AG08396 (cell line): ENCODE measurements around the gene EYA3.
A peak's percentile ranks its signal among the peaks of the same experiment; 100 is the strongest.
"Not testable (repeated sequence)": the region's sequence is repeated elsewhere in the genome, so short reads cannot be mapped to it uniquely, and the experiment has no call there.

Experiments
- DNase-seq: peaks from one replicate; pipeline ENCODE4 v3.0.0; 2012; ENCODE audit warnings: low spot score, mixed read lengths

EYA3 gene

GRCh38 chr1:28028873-28029654 is 59.3 kb downstream of the EYA3 start:
- DNase-seq, result no peak

GRCh38 chr1:28027660-28028059 is 60.8 kb downstream of the EYA3 start:
- DNase-seq, result no peak

- DNase-seq, result no peak
These were observed 61.2 kb downstream of the EYA3 start for GRCh38 chr1:28027238-28027637.

- DNase-seq, result no peak
These were observed 62.1 kb downstream of the EYA3 start for GRCh38 chr1:28026329-28026728.

- DNase-seq, result no peak
These were observed 67.3 kb downstream of the EYA3 start for GRCh38 chr1:28021064-28021463.

- DNase-seq, result no peak
These were observed 77.4 kb downstream of the EYA3 start for GRCh38 chr1:28010969-28011368.

- DNase-seq, result not testable (repeated sequence)
These were observed 85.3 kb downstream of the EYA3 start for GRCh38 chr1:28003117-28003516.

GRCh38 chr1:28002600-28002999 is 85.8 kb downstream of the EYA3 start:
- no peak for DNase-seq

GRCh38 chr1:27999055-27999454 is 89.4 kb downstream of the EYA3 start:
- no peak for DNase-seq

- not testable (repeated sequence) for DNase-seq
These were observed 93.9 kb downstream of the EYA3 start for GRCh38 chr1:27994526-27994925.

- peak; percentile 11 for DNase-seq
These were observed 94.3 kb downstream of the EYA3 start for GRCh38 chr1:27994060-27994459.

GRCh38 chr1:27993241-27993640 is 95.2 kb downstream of the EYA3 start:
- DNase-seq, result no peak

- DNase-seq, result no peak
These were observed 96.1 kb downstream of the EYA3 start for GRCh38 chr1:27992276-27992675.

GRCh38 chr1:27990920-27991537 is 97.4 kb downstream of the EYA3 start:
- no peak for DNase-seq

- no peak for DNase-seq
These were observed 107.3 kb downstream of the EYA3 start for GRCh38 chr1:27981145-27981544.

- DNase-seq, result no peak
These were observed 108.1 kb downstream of the EYA3 start for GRCh38 chr1:27980216-27980845.

GRCh38 chr1:27979859-27980201 is 108.6 kb downstream of the EYA3 start:
- no peak for DNase-seq

- peak; percentile 45 for DNase-seq
These were observed 109.1 kb downstream of the EYA3 start for GRCh38 chr1:27979151-27979858.

GRCh38 chr1:27974417-27974781 is 114.0 kb downstream of the EYA3 start:
- DNase-seq, result no peak

GRCh38 chr1:27973771-27974416 is 114.5 kb downstream of the EYA3 start:
- no peak for DNase-seq

GRCh38 chr1:27972141-27972540 is 116.3 kb downstream of the EYA3 start:
- DNase-seq, result no peak

GRCh38 chr1:27971674-27972073 is 116.7 kb downstream of the EYA3 start:
- DNase-seq, result no peak
